ENCODE measurements around the gene NUBP2. TPM values are rescaled to one million over a fixed set of nuclear protein-coding genes. Genes with fewer than 3 reads are reported as not detected.

NUBP2 gene
- polyA plus RNA-seq, 2 of the 4 experiments (the other 2 are of a cell fraction): 24.7 to 65.3 TPM

- TF ChIP-seq PBX3 (IDR thresholded peaks at IDR 0.05): no peak
Observed at GRCh38 chr16:1757714-1758461, 24.9 kb upstream of the NUBP2 start (continued).

- no peak for ATAC-seq
- no peak for DNase-seq (ENCODE audit: low read depth in 1 of 2, low spot score in 1 of 2)
- ChIA-PET POLR2A (no interaction called here), CTCF (interaction anchor here (0.7 to 1.6 kb wide), 6 partner anchors 13 to 65 kb away, joined by 3 to 5 read pairs (median 4); partner anchors contain the start of genes EME2, MAPK8IP3 and MRPS34)
- no peak for FAIRE-seq
- WGBS (ENCODE audit: missing lambda C conversion rate): 94% methylated on average over 13 of the region's 18 CpGs
- Histone ChIP-seq H3K9me3 (no peaks in the 10 kb centered on the region), H3K4me3 (no peak overlapping the region), H3K4me2 (no peak overlapping the region), H3K4me1 (no peaks in the 10 kb centered on the region), H3K27ac (no peak overlapping the region)
- TF ChIP-seq MAX (IDR thresholded peaks at IDR 0.05) (no peak), KDM5A (IDR thresholded peaks at IDR 0.05) (no peak), MAZ (IDR thresholded peaks at IDR 0.05; ENCODE audit: borderline replicate concordance, low read depth, low read length) (no peak), ZNF302 (CRISPR knock-in tag; IDR thresholded peaks at IDR 0.05) (no peak), HOXA7 (CRISPR knock-in tag; IDR thresholded peaks at IDR 0.05) (no peak), ESRRA (IDR thresholded peaks at IDR 0.05; ENCODE audit: borderline replicate concordance, low read length) (no peak), KDM1A (IDR thresholded peaks at IDR 0.05; ENCODE audit: low read depth) (no peak), ELK1 (IDR thresholded peaks at IDR 0.05; ENCODE audit: low read depth, low read length) (no peak), RAD21 (conservative IDR thresholded peaks at IDR 0.05 in 1 of 2, IDR thresholded peaks at IDR 0.05 in 1 of 2) (no peak), E2F6 (IDR thresholded peaks at IDR 0.05; ENCODE audit: borderline replicate concordance, low read depth) (no peak), SREBF2 (IDR thresholded peaks at IDR 0.05) (no peak), GATA3 (IDR thresholded peaks at IDR 0.05; ENCODE audit: borderline replicate concordance) (no peak), ZC3H11A (IDR thresholded peaks at IDR 0.05) (no peak), TP53 (CRISPR knock-in tag; IDR thresholded peaks at IDR 0.05) (no peak)
- TF ChIP-seq, protein P1, sequence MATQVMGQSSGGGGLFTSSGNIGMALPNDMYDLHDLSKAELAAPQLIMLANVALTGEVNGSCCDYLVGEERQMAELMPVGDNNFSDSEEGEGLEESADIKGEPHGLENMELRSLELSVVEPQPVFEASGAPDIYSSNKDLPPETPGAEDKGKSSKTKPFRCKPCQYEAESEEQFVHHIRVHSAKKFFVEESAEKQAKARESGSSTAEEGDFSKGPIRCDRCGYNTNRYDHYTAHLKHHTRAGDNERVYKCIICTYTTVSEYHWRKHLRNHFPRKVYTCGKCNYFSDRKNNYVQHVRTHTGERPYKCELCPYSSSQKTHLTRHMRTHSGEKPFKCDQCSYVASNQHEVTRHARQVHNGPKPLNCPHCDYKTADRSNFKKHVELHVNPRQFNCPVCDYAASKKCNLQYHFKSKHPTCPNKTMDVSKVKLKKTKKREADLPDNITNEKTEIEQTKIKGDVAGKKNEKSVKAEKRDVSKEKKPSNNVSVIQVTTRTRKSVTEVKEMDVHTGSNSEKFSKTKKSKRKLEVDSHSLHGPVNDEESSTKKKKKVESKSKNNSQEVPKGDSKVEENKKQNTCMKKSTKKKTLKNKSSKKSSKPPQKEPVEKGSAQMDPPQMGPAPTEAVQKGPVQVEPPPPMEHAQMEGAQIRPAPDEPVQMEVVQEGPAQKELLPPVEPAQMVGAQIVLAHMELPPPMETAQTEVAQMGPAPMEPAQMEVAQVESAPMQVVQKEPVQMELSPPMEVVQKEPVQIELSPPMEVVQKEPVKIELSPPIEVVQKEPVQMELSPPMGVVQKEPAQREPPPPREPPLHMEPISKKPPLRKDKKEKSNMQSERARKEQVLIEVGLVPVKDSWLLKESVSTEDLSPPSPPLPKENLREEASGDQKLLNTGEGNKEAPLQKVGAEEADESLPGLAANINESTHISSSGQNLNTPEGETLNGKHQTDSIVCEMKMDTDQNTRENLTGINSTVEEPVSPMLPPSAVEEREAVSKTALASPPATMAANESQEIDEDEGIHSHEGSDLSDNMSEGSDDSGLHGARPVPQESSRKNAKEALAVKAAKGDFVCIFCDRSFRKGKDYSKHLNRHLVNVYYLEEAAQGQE (IDR thresholded peaks at IDR 0.05): no peak
- TF ChIP-seq, protein P2, sequence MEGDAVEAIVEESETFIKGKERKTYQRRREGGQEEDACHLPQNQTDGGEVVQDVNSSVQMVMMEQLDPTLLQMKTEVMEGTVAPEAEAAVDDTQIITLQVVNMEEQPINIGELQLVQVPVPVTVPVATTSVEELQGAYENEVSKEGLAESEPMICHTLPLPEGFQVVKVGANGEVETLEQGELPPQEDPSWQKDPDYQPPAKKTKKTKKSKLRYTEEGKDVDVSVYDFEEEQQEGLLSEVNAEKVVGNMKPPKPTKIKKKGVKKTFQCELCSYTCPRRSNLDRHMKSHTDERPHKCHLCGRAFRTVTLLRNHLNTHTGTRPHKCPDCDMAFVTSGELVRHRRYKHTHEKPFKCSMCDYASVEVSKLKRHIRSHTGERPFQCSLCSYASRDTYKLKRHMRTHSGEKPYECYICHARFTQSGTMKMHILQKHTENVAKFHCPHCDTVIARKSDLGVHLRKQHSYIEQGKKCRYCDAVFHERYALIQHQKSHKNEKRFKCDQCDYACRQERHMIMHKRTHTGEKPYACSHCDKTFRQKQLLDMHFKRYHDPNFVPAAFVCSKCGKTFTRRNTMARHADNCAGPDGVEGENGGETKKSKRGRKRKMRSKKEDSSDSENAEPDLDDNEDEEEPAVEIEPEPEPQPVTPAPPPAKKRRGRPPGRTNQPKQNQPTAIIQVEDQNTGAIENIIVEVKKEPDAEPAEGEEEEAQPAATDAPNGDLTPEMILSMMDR (IDR thresholded peaks at IDR 0.05): no peak
Observed at GRCh38 chr16:1758923-1759322, 23.8 kb upstream of the NUBP2 start.

Data from A549 (cell line).